Measurements from ENCODE around the gene DDX3X. TPM values are rescaled to one million over a fixed set of nuclear protein-coding genes. Genes with fewer than 3 reads are reported as not detected.

The DDX3X gene
- total RNA-seq, 1 experiment from 2014 or later = 338 TPM

DNA sequence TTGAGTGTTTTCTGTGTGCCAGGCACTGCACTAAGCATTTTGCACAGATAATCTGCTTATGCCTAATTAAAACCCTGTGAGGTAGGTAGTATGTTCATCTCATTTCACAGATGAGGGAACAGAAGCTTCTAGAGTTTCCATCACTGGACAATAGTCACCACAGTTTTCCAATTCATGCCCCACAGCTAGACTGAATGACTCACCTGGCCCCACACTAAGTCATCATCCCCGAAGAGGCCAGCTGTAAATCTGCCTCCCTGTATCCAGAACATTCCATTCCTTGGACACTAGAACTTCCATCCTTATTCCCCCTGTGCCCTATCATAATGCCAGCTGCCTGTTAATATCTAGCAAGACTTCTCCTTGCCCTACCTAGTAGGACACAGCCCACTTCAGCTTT lies 72.2 kb downstream of the DDX3X start:
- H2BK12ac ChIP-seq (ENCODE audit: insufficient read length, low read depth, low read length) = no peak overlapping the region
- no peaks in the 10 kb centered on the region for H3K79me2 ChIP-seq (ENCODE audit: insufficient read depth, low read length)
- H2BK5ac ChIP-seq (ENCODE audit: insufficient read length, low read length) = no peak overlapping the region
- no peak for TF ChIP-seq CTCF (conservative IDR thresholded peaks at IDR 0.05)
- Mint-ChIP-seq H3K36me3 (ENCODE audit: insufficient read depth in 1 of 3, low read depth in 3 of 3) (peaks cover 0 to 4% (median 3%) of the 10 kb centered on the region in 3 experiments; a peak in 4 of 7 replicates), H3K4me1 (peaks cover 0 to 4% of the 10 kb centered on the region in 2 experiments; a peak in 1 of 4 replicates), H3K27me3 (ENCODE audit: low read depth) (no peaks in the 10 kb centered on the region), H3K4me3 (no peak overlapping the region), H3K9me3 (peaks cover 66 to 69% of the 10 kb centered on the region in 2 experiments), H3K27ac (no peak overlapping the region)
- H3K79me1 ChIP-seq (ENCODE audit: insufficient read depth, low read depth, low read length, poor library complexity, severe bottlenecking) = no peaks in the 10 kb centered on the region
- H4K8ac ChIP-seq (replicated peaks; ENCODE audit: insufficient read length, low read depth, low read length) = no peak overlapping the region
- H3K14ac ChIP-seq (ENCODE audit: insufficient read depth, low read length) = no peak overlapping the region
- no peak overlapping the region for H3K4me2 ChIP-seq (ENCODE audit: insufficient read depth, insufficient read length, low read length)
- no peak overlapping the region for H3K56ac ChIP-seq (ENCODE audit: insufficient read length, low read depth, low read length)
- H3K9ac ChIP-seq (ENCODE audit: extremely low read depth, insufficient read length, low read length) = no peak overlapping the region
- H3K27me3 ChIP-seq (ENCODE audit: insufficient read depth, low read length) = no peaks in the 10 kb centered on the region
- H2BK20ac ChIP-seq (ENCODE audit: low read depth, low read length, poor library complexity, severe bottlenecking) = no peak overlapping the region
- H3K23me2 ChIP-seq (ENCODE audit: insufficient read length, low read depth, low read length, poor library complexity, severe bottlenecking) = no peaks in the 10 kb centered on the region
- H2AFZ ChIP-seq (ENCODE audit: low read length) = no peak overlapping the region
- no peak overlapping the region for H3K27ac ChIP-seq (ENCODE audit: insufficient read length, low read depth, low read length)
- no CpG with 5 or more reads among the region's 1 CpG for WGBS (ENCODE audit: extremely low coverage, insufficient read length, low lambda C conversion rate)
- no peaks in the 10 kb centered on the region for H4K20me1 ChIP-seq (ENCODE audit: control insufficient read depth, insufficient read depth, insufficient read length)
- no peak overlapping the region for H2BK15ac ChIP-seq (ENCODE audit: low read depth, low read length)
- no peaks in the 10 kb centered on the region for H3K9me3 ChIP-seq (ENCODE audit: control insufficient read depth, low read depth, low read length)
- no peak overlapping the region for H3T11ph ChIP-seq (ENCODE audit: low read length)
- no peak overlapping the region for H2AK5ac ChIP-seq (ENCODE audit: insufficient read length, low read length)
- H3K18ac ChIP-seq (ENCODE audit: insufficient read length, low read depth, low read length) = no peak overlapping the region
- no peak overlapping the region for H3K4ac ChIP-seq (ENCODE audit: low read depth, low read length)
- no peak overlapping the region for H3K23ac ChIP-seq (ENCODE audit: insufficient read length, low read depth, low read length)
- no peak overlapping the region for H4K5ac ChIP-seq (ENCODE audit: insufficient read length, low read depth, low read length)
- no peak for DNase-seq
- no peak overlapping the region for H4K91ac ChIP-seq (ENCODE audit: insufficient read length, low read depth, low read length)
- no peak overlapping the region for H2BK120ac ChIP-seq (ENCODE audit: low read depth, low read length, poor library complexity, severe bottlenecking)
- no peaks in the 10 kb centered on the region for H3K4me1 ChIP-seq (ENCODE audit: insufficient read depth, low read length)
